ENCODE results near the gene CCDC142. TPM values are rescaled to one million over a fixed set of nuclear protein-coding genes. Genes with fewer than 3 reads are reported as not detected.

The CCDC142 gene
- total RNA-seq, 3 donors from 2014 or later (not counting 1 experiment from before 2014, with no cell fraction given) = 14.9 to 25.2 (median 15.6) TPM

DNA sequence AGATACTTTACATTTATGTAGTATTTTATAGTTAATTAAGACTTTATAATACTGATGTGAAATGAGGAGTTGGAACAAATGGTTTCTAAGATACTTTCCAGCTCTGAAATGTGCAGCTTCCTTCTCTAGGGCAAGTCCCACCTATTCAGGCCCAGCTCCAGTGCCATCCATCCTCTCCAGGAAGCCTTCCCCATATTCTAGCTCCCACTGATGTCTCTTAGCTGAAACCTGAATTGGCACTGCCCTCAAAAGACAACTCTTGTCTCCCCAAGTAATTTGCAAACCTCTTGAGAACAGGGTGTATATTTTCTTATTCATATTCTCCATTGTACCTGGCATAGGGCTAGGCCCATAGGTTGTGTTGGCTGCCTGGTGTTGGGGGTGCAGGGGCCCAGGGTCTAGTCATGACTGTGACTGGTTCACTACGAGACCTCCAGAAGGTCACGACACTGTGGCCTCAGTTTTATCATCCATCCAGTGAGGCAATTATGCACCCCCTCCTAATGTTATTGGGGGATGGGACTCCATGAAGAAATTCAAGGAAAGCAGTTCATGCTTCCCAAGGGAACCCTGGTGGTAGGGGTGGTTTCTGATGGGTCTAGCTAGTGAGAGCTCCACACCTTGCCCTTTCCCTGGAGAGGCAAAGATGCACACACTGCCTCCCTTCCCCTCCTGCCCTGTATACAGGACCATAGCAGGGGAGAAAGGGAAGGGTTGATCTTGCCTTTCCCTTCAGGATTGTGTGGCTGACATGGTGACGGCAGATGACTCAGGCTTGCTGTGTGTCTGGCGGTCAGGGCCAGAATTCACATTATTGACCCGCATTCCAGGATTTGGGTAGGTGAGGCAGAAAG lies 58.4 kb downstream of the CCDC142 start:
- DNase-seq (no peak), ATAC-seq (no peak)
- Mint-ChIP-seq H3K36me3 (no peaks in the 10 kb centered on the region), H3K27me3 (ENCODE audit: low read depth in 2 of 2) (no peaks in the 10 kb centered on the region), H3K4me1 (peaks cover 20 to 28% of the 10 kb centered on the region in 2 donors), H3K27ac (peak overlapping the region in 1 of 2 donors; percentile 96), H3K9me3 (no peaks in the 10 kb centered on the region), H3K4me3 (peak overlapping the region; percentile 37)
- Histone ChIP-seq H3K27ac (ENCODE audit: low read length) (no peak overlapping the region), H3K4me1 (ENCODE audit: control insufficient read depth, insufficient read depth, low read length) (peaks cover 16% of the 10 kb centered on the region), H3K9me3 (ENCODE audit: control insufficient read depth, insufficient read depth, low read length) (no peaks in the 10 kb centered on the region), H3K4me3 (ENCODE audit: low read length) (no peak overlapping the region), H3K36me3 (ENCODE audit: control insufficient read depth, insufficient read depth, low read length) (peaks cover 9% of the 10 kb centered on the region), H3K27me3 (ENCODE audit: control insufficient read depth, insufficient read depth, low read length) (no peaks in the 10 kb centered on the region)
- TF ChIP-seq, protein P1, sequence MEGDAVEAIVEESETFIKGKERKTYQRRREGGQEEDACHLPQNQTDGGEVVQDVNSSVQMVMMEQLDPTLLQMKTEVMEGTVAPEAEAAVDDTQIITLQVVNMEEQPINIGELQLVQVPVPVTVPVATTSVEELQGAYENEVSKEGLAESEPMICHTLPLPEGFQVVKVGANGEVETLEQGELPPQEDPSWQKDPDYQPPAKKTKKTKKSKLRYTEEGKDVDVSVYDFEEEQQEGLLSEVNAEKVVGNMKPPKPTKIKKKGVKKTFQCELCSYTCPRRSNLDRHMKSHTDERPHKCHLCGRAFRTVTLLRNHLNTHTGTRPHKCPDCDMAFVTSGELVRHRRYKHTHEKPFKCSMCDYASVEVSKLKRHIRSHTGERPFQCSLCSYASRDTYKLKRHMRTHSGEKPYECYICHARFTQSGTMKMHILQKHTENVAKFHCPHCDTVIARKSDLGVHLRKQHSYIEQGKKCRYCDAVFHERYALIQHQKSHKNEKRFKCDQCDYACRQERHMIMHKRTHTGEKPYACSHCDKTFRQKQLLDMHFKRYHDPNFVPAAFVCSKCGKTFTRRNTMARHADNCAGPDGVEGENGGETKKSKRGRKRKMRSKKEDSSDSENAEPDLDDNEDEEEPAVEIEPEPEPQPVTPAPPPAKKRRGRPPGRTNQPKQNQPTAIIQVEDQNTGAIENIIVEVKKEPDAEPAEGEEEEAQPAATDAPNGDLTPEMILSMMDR (IDR thresholded peaks at IDR 0.05) = no peak
- 96% methylated on average over 4 of the region's 5 CpGs for WGBS (ENCODE audit: insufficient coverage)
- intact Hi-C loops (cut with micrococcal nuclease) = no loop called here

Other genes starting within 250 kb of the CCDC142 start
- gene SLC4A5, start 139.6 kb downstream of the CCDC142 start, total RNA-seq = 1 to 10 TPM; 5.3 to 8.4 (median 8.0) TPM
- 100 to 1,000 TPM; 103 to 116 (median 116) TPM for gene DCTN1, start 102.7 kb downstream of the CCDC142 start, total RNA-seq
- 1 to 10 TPM; 1.7 to 3.2 (median 1.7) TPM for gene C2orf81, start 61.4 kb downstream of the CCDC142 start, total RNA-seq
- 10 to 100 TPM; 28.0 to 35.3 (median 28.0) TPM for gene WDR54, start 61.3 kb downstream of the CCDC142 start, total RNA-seq
- gene RTKN, start 41.1 kb downstream of the CCDC142 start, total RNA-seq = 10 to 100 TPM; 11.0 to 26.5 (median 15.1) TPM
- 10 to 100 TPM; 34.0 to 48.0 (median 37.7) TPM for gene INO80B, start 27.9 kb downstream of the CCDC142 start, total RNA-seq
- 10 to 100 TPM; 65.1 to 68.3 (median 65.4) TPM for gene WBP1, start 24.6 kb downstream of the CCDC142 start, total RNA-seq
- gene MOGS, start 17.6 kb downstream of the CCDC142 start, total RNA-seq = 10 to 100 TPM; 87.0 to 93.4 (median 91.5) TPM
- 10 to 100 TPM; 42.4 to 49.7 (median 42.4) TPM for gene MRPL53, start 10.3 kb downstream of the CCDC142 start, total RNA-seq
- gene TTC31, start 83 bp upstream of the CCDC142 start, total RNA-seq = 10 to 100 TPM; 51.3 to 59.7 (median 53.1) TPM
- gene LBX2, start 16.6 kb upstream of the CCDC142 start, total RNA-seq = 1 to 10 TPM; 1.7 to 1.9 (median 1.8) TPM
- gene PCGF1, start 24.7 kb upstream of the CCDC142 start, total RNA-seq = 10 to 100 TPM; 22.9 to 35.9 (median 33.2) TPM
- under 1 TPM in 2 of 3 donors, not detected in 1; 0.23 to 0.45 TPM for gene TLX2, start 31.5 kb upstream of the CCDC142 start, total RNA-seq
- under 1 TPM in 2 of 3 donors, not detected in 1; 0.21 to 0.43 TPM for gene DQX1, start 43.2 kb upstream of the CCDC142 start, total RNA-seq
- 100 to 1,000 TPM; 234 to 242 (median 237) TPM for gene AUP1, start 46.7 kb upstream of the CCDC142 start, total RNA-seq
- 10 to 100 TPM; 32.1 to 47.6 (median 45.2) TPM for gene HTRA2, start 46.9 kb upstream of the CCDC142 start, total RNA-seq
- 1 to 10 TPM in 1 of 3 donors, under 1 TPM in 2; 0.43 to 2.0 (median 0.93) TPM for gene LOXL3, start 70.9 kb upstream of the CCDC142 start, total RNA-seq
- 10 to 100 TPM; 17.4 to 24.9 (median 23.9) TPM for gene DOK1, start 71.7 kb upstream of the CCDC142 start, total RNA-seq
- gene M1AP, start 165.3 kb upstream of the CCDC142 start, total RNA-seq = not detected
- 10 to 100 TPM in 2 of 3 donors, 1 to 10 TPM in 1; 7.3 to 18.0 (median 10.8) TPM for gene SEMA4F, start 171.2 kb upstream of the CCDC142 start, total RNA-seq